GM13976 (cell line): ENCODE data around the gene MAGEA6.
"Not testable (repeated sequence)": the region's sequence is repeated elsewhere in the genome, so short reads cannot be mapped to it uniquely, and the experiment has no call there.

ENCODE experiments used
- DNase-seq: peaks from one replicate; pipeline ENCODE4 v3.0.0; 2012; ENCODE audit warnings: low spot score
- in situ Hi-C: fragments of 300-500 bp; cut with MboI; formaldehyde crosslinking; loops from one replicate; pipeline ENCODE4 v1.12.0; 2022; ENCODE audit warnings: low sequenced_read_pairs, mixed read lengths, inconsistent platforms; ENCODE audit not compliant: unreplicated experiment
- TF ChIP-seq, protein P1 (sequence below): IDR thresholded peaks from 2 replicates; pipeline ENCODE4 v1.5.1; 2012; ENCODE audit warnings: borderline replicate concordance, mild to moderate bottlenecking; ENCODE audit not compliant: insufficient read depth; ENCODE audit errors: extremely low read depth, missing control alignments, control extremely low read depth

The MAGEA6 gene

DNA sequence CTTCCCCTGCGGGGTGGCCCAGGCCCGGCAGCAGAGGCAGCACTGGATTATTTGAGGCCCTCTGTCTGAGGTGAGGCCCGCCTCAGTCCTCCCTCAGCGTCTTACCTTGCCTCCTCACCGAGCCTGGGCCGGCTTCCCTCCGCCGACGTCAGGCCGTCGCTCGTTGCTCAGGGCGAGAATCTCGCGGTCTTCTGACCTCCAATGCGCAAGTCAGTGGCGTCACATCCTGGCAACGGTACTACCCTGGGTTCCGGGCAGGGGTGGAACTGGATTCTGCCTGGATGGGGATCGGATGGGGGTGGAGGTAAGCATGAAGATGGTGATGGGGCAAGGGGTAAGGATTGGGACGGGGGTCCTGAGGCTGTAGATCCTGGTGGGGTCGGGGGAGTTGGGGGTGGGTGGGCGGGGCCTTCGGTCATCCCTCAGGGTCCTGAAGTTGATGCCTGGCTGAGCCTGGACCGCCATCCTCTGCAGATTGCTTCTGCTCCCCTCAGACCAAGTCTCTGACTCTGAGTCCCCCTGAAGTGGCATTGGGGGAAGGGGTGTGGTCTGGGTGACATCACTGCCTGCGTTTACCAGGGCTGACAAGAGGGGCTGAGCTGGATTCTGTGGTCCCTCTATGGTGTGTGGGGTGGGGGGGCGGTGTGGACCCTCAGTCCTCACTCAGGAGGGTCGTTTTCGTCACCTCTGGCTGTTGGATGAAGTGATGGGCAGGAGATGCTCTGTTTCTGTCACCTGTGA is at the start of gene MAGEA6:
TSS of gene MAGEA6 (minus strand) at position 141 of the 741 bp plus-strand sequence. CDS start 2,039 bp downstream, outside the sequence.
- in situ Hi-C loops, DNase-seq: not testable (repeated sequence)

GRCh38 chrX:152819266-152819665 is 49.8 kb upstream of the MAGEA6 start:
- in situ Hi-C loops = loop anchor here (10.0 to 25.0 kb wide), 2 partner anchors 174 to 1057 kb away; no protein-coding TSS in a partner anchor
- TF ChIP-seq, protein P1, sequence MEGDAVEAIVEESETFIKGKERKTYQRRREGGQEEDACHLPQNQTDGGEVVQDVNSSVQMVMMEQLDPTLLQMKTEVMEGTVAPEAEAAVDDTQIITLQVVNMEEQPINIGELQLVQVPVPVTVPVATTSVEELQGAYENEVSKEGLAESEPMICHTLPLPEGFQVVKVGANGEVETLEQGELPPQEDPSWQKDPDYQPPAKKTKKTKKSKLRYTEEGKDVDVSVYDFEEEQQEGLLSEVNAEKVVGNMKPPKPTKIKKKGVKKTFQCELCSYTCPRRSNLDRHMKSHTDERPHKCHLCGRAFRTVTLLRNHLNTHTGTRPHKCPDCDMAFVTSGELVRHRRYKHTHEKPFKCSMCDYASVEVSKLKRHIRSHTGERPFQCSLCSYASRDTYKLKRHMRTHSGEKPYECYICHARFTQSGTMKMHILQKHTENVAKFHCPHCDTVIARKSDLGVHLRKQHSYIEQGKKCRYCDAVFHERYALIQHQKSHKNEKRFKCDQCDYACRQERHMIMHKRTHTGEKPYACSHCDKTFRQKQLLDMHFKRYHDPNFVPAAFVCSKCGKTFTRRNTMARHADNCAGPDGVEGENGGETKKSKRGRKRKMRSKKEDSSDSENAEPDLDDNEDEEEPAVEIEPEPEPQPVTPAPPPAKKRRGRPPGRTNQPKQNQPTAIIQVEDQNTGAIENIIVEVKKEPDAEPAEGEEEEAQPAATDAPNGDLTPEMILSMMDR = no peak
- DNase-seq = no peak

DNA sequence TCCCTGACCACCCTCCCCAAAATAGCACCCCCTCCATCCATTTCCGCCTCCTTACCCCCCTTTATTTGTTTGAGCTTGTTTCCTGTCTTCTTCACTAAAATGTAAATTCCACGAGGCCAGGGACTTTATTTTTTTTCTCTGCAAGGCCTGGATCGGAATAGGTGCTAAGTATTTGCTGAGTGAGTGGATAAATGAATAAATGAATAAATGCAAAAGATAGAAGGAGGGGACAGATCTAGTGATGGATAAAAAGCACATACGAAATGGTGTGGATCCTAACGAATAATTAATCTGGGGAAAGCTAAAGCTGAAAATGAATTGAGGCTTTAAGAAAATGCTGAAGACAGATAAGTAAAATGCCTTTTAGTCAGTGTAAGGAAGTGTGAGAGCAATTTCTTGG is 48.9 kb upstream of the MAGEA6 start:
- TF ChIP-seq, protein P1 = no peak
- no peak for DNase-seq
- in situ Hi-C loops = loop anchor here (10.0 to 25.0 kb wide), 2 partner anchors 174 to 1056 kb away; no protein-coding TSS in a partner anchor

GRCh38 chrX:152817078-152817764 is 47.7 kb upstream of the MAGEA6 start:
- TF ChIP-seq, protein P1 = peak; percentile 26
- DNase-seq = no peak
- in situ Hi-C loops = loop anchor here (10.0 to 25.0 kb wide), 2 partner anchors 172 to 1055 kb away; no protein-coding TSS in a partner anchor

DNA sequence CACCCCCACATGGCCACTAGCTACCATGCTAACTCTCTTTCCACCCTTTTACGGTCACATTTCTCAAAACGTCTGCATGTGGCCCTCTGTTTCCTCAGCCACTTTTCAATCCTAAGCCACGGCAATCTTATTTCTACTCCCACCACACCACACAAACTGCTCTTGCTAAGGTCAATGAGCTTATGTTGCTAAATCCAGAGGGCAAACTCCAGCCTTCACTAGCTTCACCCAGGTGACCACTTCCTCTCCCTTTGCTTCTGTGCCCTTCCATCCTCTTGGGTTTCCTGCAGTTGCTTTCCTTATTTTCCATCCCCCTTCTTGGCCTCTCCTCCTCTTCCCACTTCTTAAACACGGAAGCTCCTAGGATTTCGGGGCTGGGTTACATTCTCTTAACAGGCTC is 44.6 kb upstream of the MAGEA6 start:
- in situ Hi-C loops = loop anchor here (10.0 to 25.0 kb wide), 2 partner anchors 169 to 1052 kb away; no protein-coding TSS in a partner anchor

GRCh38 chrX:152813206-152813605 is 43.7 kb upstream of the MAGEA6 start:
- TF ChIP-seq, protein P1 = no peak
- in situ Hi-C loops = loop anchor here (10.0 to 25.0 kb wide), 2 partner anchors 168 to 1051 kb away; no protein-coding TSS in a partner anchor
- no peak for DNase-seq

More for the DNA sequence above, 44.6 kb upstream of the MAGEA6 start:
- TF ChIP-seq, protein P1 = no peak
- no peak for DNase-seq
